Liver (tissue), 3 donors: ENCODE results near the gene STIM2.

Experiments used
- ATF3 ChIP-seq: IDR thresholded peaks from 2 replicates; pipeline ENCODE4 v1.6.1; 2016; ENCODE audit warnings: antibody characterized with exemption
- CTCF ChIP-seq: fragments of 150-350 bp; IDR thresholded peaks from 2 replicates; pipeline ENCODE4 v1.5.1; 2017; ENCODE audit warnings: improper control_type of control experiment, low read depth, low read length; ENCODE audit not compliant: missing input control
- GABPA ChIP-seq, 2 donors: IDR thresholded peaks in 1 of 2; conservative IDR thresholded peaks in 1 of 2; 2 replicates each; pipeline ENCODE4 v1.6.1; 2016; ENCODE audit warnings: antibody characterized with exemption in 2 of 2, mild to moderate bottlenecking in 1 of 2, moderate library complexity in 1 of 2
- JUND ChIP-seq, 2 donors: IDR thresholded peaks; 2 replicates each; pipeline ENCODE4 v1.6.1; 2016; ENCODE audit warnings: antibody characterized with exemption in 2 of 2
- RAD21 ChIP-seq, 2 donors: IDR thresholded peaks; 2 replicates each; pipeline ENCODE4 v1.6.1; 2016; ENCODE audit warnings: antibody characterized with exemption in 2 of 2, mild to moderate bottlenecking in 2 of 2
- RXRA ChIP-seq, 2 donors: IDR thresholded peaks; 2 replicates each; pipeline ENCODE4 v1.6.1; 2017 to 2018; ENCODE audit warnings: antibody characterized with exemption in 2 of 2, mild to moderate bottlenecking in 1 of 2
- ZBTB33 ChIP-seq: IDR thresholded peaks from 2 replicates; pipeline ENCODE4 v1.6.1; 2016; ENCODE audit warnings: antibody characterized with exemption
- TF ChIP-seq, protein P1 (sequence below): IDR thresholded peaks from 2 replicates; pipeline ENCODE4 v1.6.1; 2016; ENCODE audit warnings: antibody characterized with exemption
- TF ChIP-seq, protein P2 (sequence below): IDR thresholded peaks from 2 replicates; pipeline ENCODE4 v1.6.1; 2016; ENCODE audit warnings: antibody characterized with exemption, mild to moderate bottlenecking
- donor health status: healthy.
- donor health status: healthy.

DNA sequence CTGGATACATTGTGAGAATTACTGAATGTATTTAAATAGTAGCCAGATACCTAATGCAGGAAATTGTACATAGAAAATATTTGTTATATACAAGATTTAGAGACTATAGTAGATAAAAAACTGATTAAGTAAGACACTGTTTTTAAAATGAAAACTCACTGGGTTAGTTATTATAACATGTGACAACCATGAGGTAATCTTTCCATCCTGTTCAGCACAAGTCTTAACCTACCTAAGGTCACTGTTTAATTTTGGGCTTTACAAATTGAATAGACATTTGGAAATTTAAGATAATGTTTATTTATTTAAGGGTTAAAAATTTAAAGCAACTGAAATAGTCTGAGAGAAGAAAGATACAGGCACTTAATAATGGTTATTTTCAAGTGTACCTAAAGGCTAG is 102.1 kb downstream of the STIM2 start:
- TF ChIP-seq, protein P1, sequence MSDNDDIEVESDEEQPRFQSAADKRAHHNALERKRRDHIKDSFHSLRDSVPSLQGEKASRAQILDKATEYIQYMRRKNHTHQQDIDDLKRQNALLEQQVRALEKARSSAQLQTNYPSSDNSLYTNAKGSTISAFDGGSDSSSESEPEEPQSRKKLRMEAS: no peak
- TF ChIP-seq CTCF (no peak), JUND (IDR thresholded peaks at IDR 0.05) (no peak), ATF3 (no peak), RXRA (IDR thresholded peaks at IDR 0.05) (no peak), RAD21 (IDR thresholded peaks at IDR 0.05) (no peak), GABPA (IDR thresholded peaks at IDR 0.05 in 1 of 2, conservative IDR thresholded peaks at IDR 0.05 in 1 of 2) (no peak), ZBTB33 (no peak)
- TF ChIP-seq, protein P2, sequence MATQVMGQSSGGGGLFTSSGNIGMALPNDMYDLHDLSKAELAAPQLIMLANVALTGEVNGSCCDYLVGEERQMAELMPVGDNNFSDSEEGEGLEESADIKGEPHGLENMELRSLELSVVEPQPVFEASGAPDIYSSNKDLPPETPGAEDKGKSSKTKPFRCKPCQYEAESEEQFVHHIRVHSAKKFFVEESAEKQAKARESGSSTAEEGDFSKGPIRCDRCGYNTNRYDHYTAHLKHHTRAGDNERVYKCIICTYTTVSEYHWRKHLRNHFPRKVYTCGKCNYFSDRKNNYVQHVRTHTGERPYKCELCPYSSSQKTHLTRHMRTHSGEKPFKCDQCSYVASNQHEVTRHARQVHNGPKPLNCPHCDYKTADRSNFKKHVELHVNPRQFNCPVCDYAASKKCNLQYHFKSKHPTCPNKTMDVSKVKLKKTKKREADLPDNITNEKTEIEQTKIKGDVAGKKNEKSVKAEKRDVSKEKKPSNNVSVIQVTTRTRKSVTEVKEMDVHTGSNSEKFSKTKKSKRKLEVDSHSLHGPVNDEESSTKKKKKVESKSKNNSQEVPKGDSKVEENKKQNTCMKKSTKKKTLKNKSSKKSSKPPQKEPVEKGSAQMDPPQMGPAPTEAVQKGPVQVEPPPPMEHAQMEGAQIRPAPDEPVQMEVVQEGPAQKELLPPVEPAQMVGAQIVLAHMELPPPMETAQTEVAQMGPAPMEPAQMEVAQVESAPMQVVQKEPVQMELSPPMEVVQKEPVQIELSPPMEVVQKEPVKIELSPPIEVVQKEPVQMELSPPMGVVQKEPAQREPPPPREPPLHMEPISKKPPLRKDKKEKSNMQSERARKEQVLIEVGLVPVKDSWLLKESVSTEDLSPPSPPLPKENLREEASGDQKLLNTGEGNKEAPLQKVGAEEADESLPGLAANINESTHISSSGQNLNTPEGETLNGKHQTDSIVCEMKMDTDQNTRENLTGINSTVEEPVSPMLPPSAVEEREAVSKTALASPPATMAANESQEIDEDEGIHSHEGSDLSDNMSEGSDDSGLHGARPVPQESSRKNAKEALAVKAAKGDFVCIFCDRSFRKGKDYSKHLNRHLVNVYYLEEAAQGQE: no peak
